Lower leg skin (tissue), 4 donors: Measurements from ENCODE around the gene HIBCH. TPM values are rescaled to one million over a fixed set of nuclear protein-coding genes. Genes with fewer than 3 reads are reported as not detected.

Source experiments
- DNase-seq, 2 donors: peaks; one replicate each; pipeline ENCODE4 v3.0.0-alpha.2; 2019; ENCODE audit warnings: low spot score in 2 of 2
- H3K4me3 ChIP-seq: fragments of 200-600 bp; sonication (generic); 2 replicates; pipeline ENCODE4 v1.5.1; 2017; ENCODE audit warnings: mild to moderate bottlenecking, low read depth; ENCODE audit not compliant: poor library complexity, severe bottlenecking
- CTCF ChIP-seq, 3 donors: fragments of 450-650 bp; IDR thresholded peaks; one replicate each; pipeline ENCODE4 v1.5.1; 2016; ENCODE audit warnings: antibody characterized with exemption in 3 of 3, mild to moderate bottlenecking in 3 of 3, moderate library complexity in 2 of 3
- POLR2A ChIP-seq, 2 donors: fragments of 450-650 bp; IDR thresholded peaks; one replicate each; pipeline ENCODE4 v1.6.1; 2016 to 2017; ENCODE audit warnings: antibody characterized with exemption in 2 of 2, mild to moderate bottlenecking in 1 of 2, moderate library complexity in 1 of 2
- WGBS, 2 donors: methylation state at CpG; one replicate each; pipeline ENCODE4 v1.1.5; 2018; 5-methylcytosine and 5-hydroxymethylcytosine counted together
- intact Hi-C: fragments of 100-400 bp; cut with DNase I; formaldehyde crosslinking; loops from one replicate; pipeline ENCODE4 v1.15.0; 2023; ENCODE audit warnings: low total_unique reads
- total RNA-seq, 4 donors: library from RNA; depleted of rRNA; stranded (reverse); fragments of >200 nt; gene quantifications; one replicate each; pipeline ENCODE4 v1.1.0, GENCODE V29; 2016

HIBCH gene
- total RNA-seq, 4 donors from 2014 or later: 10.0 to 21.4 (median 18.4) TPM

- no peak for TF ChIP-seq POLR2A (IDR thresholded peaks at IDR 0.05)
- TF ChIP-seq CTCF (IDR thresholded peaks at IDR 0.05): no peak
- WGBS, 2 donors: 16 to 22% methylated on average over 7 of the region's 7 CpGs
- H3K4me3 ChIP-seq: peak overlapping the region; percentile 80
- intact Hi-C loops: no loop called here
- DNase-seq: no peak
These were observed 24.7 kb upstream of the HIBCH start for GRCh38 chr2:190344276-190344827.

GRCh38 chr2:190343536-190344275 lies 24.1 kb upstream of the HIBCH start, which contains the start of gene INPP1:
Gene INPP1 (plus strand): TSS chr2:190343589. CDS start chr2:190360103, 16,514 bp downstream.
- TF ChIP-seq CTCF (IDR thresholded peaks at IDR 0.05): no peak
- no peak for TF ChIP-seq POLR2A (IDR thresholded peaks at IDR 0.05)
- intact Hi-C loops: no loop called here
- peak in 1 of 2 donors; percentile 94 for DNase-seq
- WGBS, 2 donors: 0% methylated on average over 82 to 88 of the region's 99 CpGs
- H3K4me3 ChIP-seq: peak within 1 kb of the TSS; percentile 80

GRCh38 chr2:190343089-190343535 lies 23.5 kb upstream of the HIBCH start:
- WGBS, 2 donors: 30 to 31% methylated on average over 10 of the region's 10 CpGs
- peak in 1 of 2 donors; percentile 40 for DNase-seq
- intact Hi-C loops: no loop called here
- TF ChIP-seq POLR2A (IDR thresholded peaks at IDR 0.05) (no peak), CTCF (IDR thresholded peaks at IDR 0.05) (no peak)
- peak overlapping the region; percentile 80 for H3K4me3 ChIP-seq

- no peak overlapping the region for H3K4me3 ChIP-seq
- DNase-seq: no peak
- intact Hi-C loops: no loop called here
- 41% methylated on average over 4 of the region's 4 CpGs for WGBS, 2 donors
- no peak for TF ChIP-seq CTCF (IDR thresholded peaks at IDR 0.05)
- no peak for TF ChIP-seq POLR2A (IDR thresholded peaks at IDR 0.05)
These were observed 23.0 kb upstream of the HIBCH start for GRCh38 chr2:190342611-190343010.

- intact Hi-C loops: no loop called here
- WGBS, 2 donors: 30 to 50% methylated on average over 2 of the region's 2 CpGs
- no peak for DNase-seq
- no peak for TF ChIP-seq POLR2A (IDR thresholded peaks at IDR 0.05)
- TF ChIP-seq CTCF (IDR thresholded peaks at IDR 0.05): no peak
- no peak overlapping the region for H3K4me3 ChIP-seq
These were observed 20.7 kb upstream of the HIBCH start for GRCh38 chr2:190340369-190340768.
